OCI-LY7 (cell line): ENCODE data around the gene REXO1.

Experiments
- CTCF ChIP-seq: fragments of 200-600 bp; sonication (generic); conservative IDR thresholded peaks from 2 replicates; pipeline ENCODE4 v1.5.1; 2014; ENCODE audit warnings: mild to moderate bottlenecking, antibody characterized with exemption, low read length, moderate library complexity, mixed read lengths
- EZH2phosphoT487 ChIP-seq: fragments of 200-600 bp; sonication (generic); IDR thresholded peaks from 2 replicates; pipeline ENCODE4 v1.6.1; 2018; ENCODE audit warnings: low read depth, borderline replicate concordance, mild to moderate bottlenecking, mixed run types, antibody characterized with exemption, low read length, moderate library complexity, mixed read lengths

DNA sequence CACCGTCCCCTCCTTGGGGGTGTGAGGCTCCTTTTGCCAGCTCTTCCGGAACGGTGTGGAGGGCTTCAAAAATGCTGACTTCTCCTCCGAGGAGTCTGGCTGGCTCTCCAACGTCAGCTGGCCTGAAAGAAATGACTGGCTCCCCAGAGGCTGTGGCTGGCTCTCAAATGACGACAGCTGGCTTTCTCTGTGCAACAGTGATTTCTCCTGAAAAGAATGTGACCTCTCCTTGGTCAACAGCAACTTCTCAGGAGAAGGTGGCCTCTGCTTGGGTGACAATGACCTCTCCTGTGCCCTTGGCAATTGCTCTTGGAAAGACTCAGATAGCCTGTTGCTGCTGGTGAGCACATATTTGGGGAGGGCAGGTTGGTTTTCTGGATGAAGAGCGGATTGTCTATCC lies 65.8 kb downstream of the REXO1 start:
- TF ChIP-seq CTCF (no peak), EZH2phosphoT487 (no peak)
